Thoracic aorta (tissue), 2 donors: Measurements from ENCODE around the gene ADAMTS16. TPM values are rescaled to one million over a fixed set of nuclear protein-coding genes. Genes with fewer than 3 reads are reported as not detected.

ENCODE experiments used
- ATAC-seq: fragments of 150-250 bp; one replicate; pipeline ENCODE4 v1.8.0; 2017; ENCODE audit warnings: low read depth; ENCODE audit not compliant: insufficient number of reproducible peaks, low FRiP score
- DNase-seq: peaks from one replicate; pipeline ENCODE4 v3.0.0-alpha.2; 2020; ENCODE audit warnings: low spot score
- H3K27ac ChIP-seq, 2 donors: fragments of 200-600 bp; sonication (generic); 1 replicate in 1 of 2; 2 replicates in 1 of 2; pipeline ENCODE4 v1.5.1; 2016; ENCODE audit warnings: mild to moderate bottlenecking in 2 of 2, moderate library complexity in 2 of 2
- H3K27me3 ChIP-seq: fragments of 200-600 bp; sonication (generic); replicated peaks from 2 replicates; pipeline ENCODE4 v1.6.0; 2016; ENCODE audit warnings: mild to moderate bottlenecking; ENCODE audit not compliant: insufficient read depth
- H3K36me3 ChIP-seq: fragments of 200-600 bp; sonication (generic); one replicate; pipeline ENCODE4 v1.5.1; 2016
- H3K4me1 ChIP-seq, 2 donors: fragments of 200-600 bp; sonication (generic); 1 replicate in 1 of 2; 2 replicates in 1 of 2; pipeline versions ENCODE4 v1.5.1 to v1.6.0; 2016; ENCODE audit warnings: low read depth in 2 of 2, mild to moderate bottlenecking in 1 of 2; ENCODE audit not compliant: control insufficient read depth in 1 of 2
- H3K4me3 ChIP-seq: fragments of 200-600 bp; sonication (generic); 2 replicates; pipeline ENCODE4 v1.5.1; 2016; ENCODE audit warnings: mild to moderate bottlenecking
- H3K9me3 ChIP-seq: fragments of 200-600 bp; sonication (generic); 2 replicates; pipeline ENCODE4 v1.5.1; 2016
- CTCF ChIP-seq: fragments of 200-600 bp; sonication (generic); IDR thresholded peaks from one replicate; pipeline ENCODE4 v1.5.1; 2019; ENCODE audit warnings: antibody characterized with exemption
- total RNA-seq, 2 donors: library from RNA; depleted of rRNA; stranded (reverse); fragments of >200 nt; gene quantifications; one replicate each; pipeline versions ENCODE4 v1.1.0 to v1.2.3, GENCODE V29; 2016

Gene ADAMTS16
- total RNA-seq, 2 donors from 2014 or later: not detected

- no peaks in the 10 kb centered on the region for H3K4me1 ChIP-seq
- DNase-seq: no peak
- no peaks in the 10 kb centered on the region for H3K9me3 ChIP-seq
- TF ChIP-seq CTCF: no peak
- no peaks in the 10 kb centered on the region for H3K27me3 ChIP-seq
- no peaks in the 10 kb centered on the region for H3K36me3 ChIP-seq
- no peak overlapping the region for H3K27ac ChIP-seq
- no peak overlapping the region for H3K4me3 ChIP-seq
- ATAC-seq: no peak
Observed at GRCh38 chr5:5199495-5199894, 59.4 kb downstream of the ADAMTS16 start.

- Histone ChIP-seq H3K36me3 (no peaks in the 10 kb centered on the region), H3K27me3 (no peaks in the 10 kb centered on the region), H3K4me3 (no peak overlapping the region), H3K9me3 (no peaks in the 10 kb centered on the region), H3K4me1 (no peaks in the 10 kb centered on the region), H3K27ac (no peak overlapping the region)
- DNase-seq (no peak), ATAC-seq (no peak)
- TF ChIP-seq CTCF: no peak
Observed at GRCh38 chr5:5200133-5200532, 60.0 kb downstream of the ADAMTS16 start.

GRCh38 chr5:5202321-5202720, 62.2 kb downstream of the ADAMTS16 start:
- no peaks in the 10 kb centered on the region for H3K27me3 ChIP-seq
- TF ChIP-seq CTCF: no peak
- H3K4me1 ChIP-seq: no peaks in the 10 kb centered on the region
- no peak overlapping the region for H3K27ac ChIP-seq
- H3K9me3 ChIP-seq: no peaks in the 10 kb centered on the region
- ATAC-seq (no peak), DNase-seq (no peak)
- H3K36me3 ChIP-seq: no peaks in the 10 kb centered on the region
- H3K4me3 ChIP-seq: no peak overlapping the region

GRCh38 chr5:5203451-5203850, 63.3 kb downstream of the ADAMTS16 start:
- ATAC-seq (no peak), DNase-seq (no peak)
- H3K27me3 ChIP-seq: no peaks in the 10 kb centered on the region
- TF ChIP-seq CTCF: no peak
- no peaks in the 10 kb centered on the region for H3K4me1 ChIP-seq
- no peaks in the 10 kb centered on the region for H3K36me3 ChIP-seq
- no peaks in the 10 kb centered on the region for H3K9me3 ChIP-seq
- no peak overlapping the region for H3K27ac ChIP-seq
- H3K4me3 ChIP-seq: no peak overlapping the region

GRCh38 chr5:5207828-5208227, 67.7 kb downstream of the ADAMTS16 start:
- H3K27ac ChIP-seq: no peak overlapping the region

More at GRCh38 chr5:5207828-5208227, 67.7 kb downstream of the ADAMTS16 start:
- Histone ChIP-seq H3K4me3 (no peak overlapping the region), H3K9me3 (no peaks in the 10 kb centered on the region), H3K36me3 (no peaks in the 10 kb centered on the region), H3K4me1 (no peaks in the 10 kb centered on the region), H3K27me3 (no peaks in the 10 kb centered on the region)
- DNase-seq (no peak), ATAC-seq (no peak)
- TF ChIP-seq CTCF: no peak
